GM10248 (cell line): ENCODE data around the gene CUX1.
"Not testable (repeated sequence)": the region's sequence is repeated elsewhere in the genome, so short reads cannot be mapped to it uniquely, and the experiment has no call there.

Experiments used
- CTCF ChIA-PET: fragments of 300-600 bp; sonication (Branson Sonifier 250); formaldehyde crosslinking; extraction: SDS; loops from one replicate; lab custom pipeline; 2021; ENCODE audit warnings: antibody characterized with exemption; lab: Yijun Ruan, JAX
- POLR2A ChIA-PET: fragments of 350-650 bp; sonication (Branson Sonifier 250); formaldehyde crosslinking; extraction: SDS; loops from one replicate; lab custom pipeline; 2020; ENCODE audit warnings: antibody characterized with exemption; lab: Yijun Ruan, JAX
- DNase-seq: peaks from one replicate; pipeline ENCODE4 v3.0.0; 2012; ENCODE audit errors: extremely low spot score
- CTCF ChIP-seq: IDR thresholded peaks from 2 replicates; pipeline ENCODE4 v1.5.1; 2012; ENCODE audit warnings: mild to moderate bottlenecking, low read depth; ENCODE audit errors: extremely low read depth, missing control alignments, control extremely low read depth

Gene CUX1

GRCh38 chr7:101818287-101819071, 1.1 kb downstream of the CUX1 start:
- no peak for DNase-seq
- ChIA-PET POLR2A (no interaction called here), CTCF (interaction anchor here (0.9 to 3.2 kb wide), 4 partner anchors 9 to 416 kb away, joined by 3 to 12 read pairs (median 7); no protein-coding TSS in a partner anchor)
- no peak for TF ChIP-seq CTCF

GRCh38 chr7:101819183-101819582, 1.8 kb downstream of the CUX1 start:
- no peak for TF ChIP-seq CTCF
- ChIA-PET POLR2A (no interaction called here), CTCF (interaction anchor here (0.7 to 3.2 kb wide), 4 partner anchors 13 to 76 kb away, joined by 3 to 12 read pairs (median 6); no protein-coding TSS in a partner anchor)
- no peak for DNase-seq

- no peak for DNase-seq
- POLR2A ChIA-PET = no interaction called here
- CTCF ChIA-PET = interaction anchor here (0.7 to 3.2 kb wide), 6 partner anchors 13 to 133 kb away, joined by 3 to 12 read pairs (median 3); no protein-coding TSS in a partner anchor
- TF ChIP-seq CTCF = no peak
Measured at GRCh38 chr7:101819913-101820522, 2.6 kb downstream of the CUX1 start.

- ChIA-PET CTCF (interaction anchor here (1.0 to 3.2 kb wide), 2 partner anchors 36 to 88 kb away, joined by 3 to 12 read pairs; no protein-coding TSS in a partner anchor), POLR2A (no interaction called here)
- no peak for DNase-seq
- no peak for TF ChIP-seq CTCF
Measured at GRCh38 chr7:101820703-101821102, 3.3 kb downstream of the CUX1 start.

- ChIA-PET POLR2A (interaction anchor here (0.6 kb wide), 1 partner anchor 25 kb away, joined by 4 read pairs; no protein-coding TSS in a partner anchor), CTCF (interaction anchor here (0.8 to 1.6 kb wide), 3 partner anchors 18 to 36 kb away, joined by 3 to 4 read pairs (median 3); no protein-coding TSS in a partner anchor)
- not testable (repeated sequence) for DNase-seq
Measured at GRCh38 chr7:101822632-101823031, 5.2 kb downstream of the CUX1 start.

GRCh38 chr7:101823096-101823495, 5.7 kb downstream of the CUX1 start:
- TF ChIP-seq CTCF = no peak
- no peak for DNase-seq
- ChIA-PET CTCF (interaction anchor here (1.6 to 2.0 kb wide), 2 partner anchors 18 to 26 kb away, joined by 3 to 5 read pairs; no protein-coding TSS in a partner anchor), POLR2A (no interaction called here)

- CTCF ChIA-PET = interaction anchor here (1.6 to 2.0 kb wide), 2 partner anchors 19 to 25 kb away, joined by 3 to 5 read pairs; no protein-coding TSS in a partner anchor
- no peak for TF ChIP-seq CTCF
- DNase-seq = no peak
- POLR2A ChIA-PET = no interaction called here
Measured at GRCh38 chr7:101823596-101823995, 6.2 kb downstream of the CUX1 start.
